ENCODE results near the gene H3-3A. TPM values are rescaled to one million over a fixed set of nuclear protein-coding genes. Genes with fewer than 3 reads are reported as not detected.

The H3-3A gene
- total RNA-seq, 4 donors from 2014 or later: 358 to 544 (median 443) TPM

DNA sequence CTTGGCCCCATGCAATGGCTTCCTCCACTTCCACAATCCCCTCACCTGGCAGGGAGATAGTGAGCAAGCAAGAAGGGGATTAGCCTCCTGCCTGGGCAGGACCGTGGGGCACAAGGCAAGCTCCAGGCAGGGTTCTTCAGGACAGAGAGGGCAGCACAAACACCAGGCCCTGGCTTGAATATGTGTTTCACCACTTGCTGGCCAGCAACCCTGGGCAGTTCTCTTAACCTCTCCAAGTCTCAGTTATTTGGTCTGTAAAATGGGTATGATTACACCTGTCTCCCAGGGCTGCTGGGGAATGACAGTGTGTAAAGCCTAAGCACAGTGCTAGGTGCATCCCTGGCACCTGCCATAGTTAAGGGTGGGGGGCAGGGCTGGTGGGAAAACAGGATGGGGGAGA, 31.9 kb downstream of the H3-3A start:
- TF ChIP-seq, protein P1, sequence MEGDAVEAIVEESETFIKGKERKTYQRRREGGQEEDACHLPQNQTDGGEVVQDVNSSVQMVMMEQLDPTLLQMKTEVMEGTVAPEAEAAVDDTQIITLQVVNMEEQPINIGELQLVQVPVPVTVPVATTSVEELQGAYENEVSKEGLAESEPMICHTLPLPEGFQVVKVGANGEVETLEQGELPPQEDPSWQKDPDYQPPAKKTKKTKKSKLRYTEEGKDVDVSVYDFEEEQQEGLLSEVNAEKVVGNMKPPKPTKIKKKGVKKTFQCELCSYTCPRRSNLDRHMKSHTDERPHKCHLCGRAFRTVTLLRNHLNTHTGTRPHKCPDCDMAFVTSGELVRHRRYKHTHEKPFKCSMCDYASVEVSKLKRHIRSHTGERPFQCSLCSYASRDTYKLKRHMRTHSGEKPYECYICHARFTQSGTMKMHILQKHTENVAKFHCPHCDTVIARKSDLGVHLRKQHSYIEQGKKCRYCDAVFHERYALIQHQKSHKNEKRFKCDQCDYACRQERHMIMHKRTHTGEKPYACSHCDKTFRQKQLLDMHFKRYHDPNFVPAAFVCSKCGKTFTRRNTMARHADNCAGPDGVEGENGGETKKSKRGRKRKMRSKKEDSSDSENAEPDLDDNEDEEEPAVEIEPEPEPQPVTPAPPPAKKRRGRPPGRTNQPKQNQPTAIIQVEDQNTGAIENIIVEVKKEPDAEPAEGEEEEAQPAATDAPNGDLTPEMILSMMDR (IDR thresholded peaks at IDR 0.05): no peak
- no peak for TF ChIP-seq POLR2A (IDR thresholded peaks at IDR 0.05)
- Histone ChIP-seq H3K27me3 (no peaks in the 10 kb centered on the region), H3K36me3 (no peaks in the 10 kb centered on the region), H3K9me3 (no peaks in the 10 kb centered on the region), H3K4me3 (no peak overlapping the region), H3K4me1 (peaks cover 0 to 23% (median 7%) of the 10 kb centered on the region in 3 donors), H3K27ac (no peak overlapping the region)
- intact Hi-C loops (cut with DNase I): no loop called here
- 0% methylated on average over 1 of the region's 1 CpG; no CpG with 5 or more reads in 1 of the 2 donors for WGBS, 2 donors
- no peak for DNase-seq

DNA sequence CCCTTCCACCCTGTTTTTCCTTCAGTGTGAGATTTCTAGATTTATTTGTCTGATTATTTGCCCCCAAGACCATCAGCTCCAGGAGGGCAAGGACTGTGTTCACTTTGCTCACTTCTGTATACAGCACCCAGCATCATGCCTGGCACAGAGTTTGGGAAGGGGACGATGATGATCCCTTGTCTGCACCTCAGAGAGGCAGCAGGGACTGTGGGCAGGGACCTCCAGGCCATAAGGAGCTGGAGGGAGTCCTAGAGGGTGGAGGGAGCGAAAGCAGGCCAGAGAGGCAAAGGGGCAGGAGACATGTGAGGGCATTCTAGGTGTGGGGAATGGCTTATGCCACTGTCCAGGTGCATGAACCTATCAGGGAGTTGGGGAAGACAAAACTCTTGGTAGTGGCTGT, 32.8 kb downstream of the H3-3A start:
- 80 to 91% methylated on average over 1 to 2 of the region's 2 CpGs for WGBS, 2 donors
- no peak overlapping the region for H3K27ac ChIP-seq
- H3K36me3 ChIP-seq: no peaks in the 10 kb centered on the region
- no peak for DNase-seq
- intact Hi-C loops (cut with DNase I): no loop called here
- H3K9me3 ChIP-seq: no peaks in the 10 kb centered on the region
- H3K4me3 ChIP-seq: no peak overlapping the region
- H3K4me1 ChIP-seq: peaks cover 3 to 29% (median 10%) of the 10 kb centered on the region in 3 donors
- TF ChIP-seq, protein P1 (IDR thresholded peaks at IDR 0.05): no peak
- TF ChIP-seq POLR2A (IDR thresholded peaks at IDR 0.05): no peak
- H3K27me3 ChIP-seq: no peaks in the 10 kb centered on the region

DNA sequence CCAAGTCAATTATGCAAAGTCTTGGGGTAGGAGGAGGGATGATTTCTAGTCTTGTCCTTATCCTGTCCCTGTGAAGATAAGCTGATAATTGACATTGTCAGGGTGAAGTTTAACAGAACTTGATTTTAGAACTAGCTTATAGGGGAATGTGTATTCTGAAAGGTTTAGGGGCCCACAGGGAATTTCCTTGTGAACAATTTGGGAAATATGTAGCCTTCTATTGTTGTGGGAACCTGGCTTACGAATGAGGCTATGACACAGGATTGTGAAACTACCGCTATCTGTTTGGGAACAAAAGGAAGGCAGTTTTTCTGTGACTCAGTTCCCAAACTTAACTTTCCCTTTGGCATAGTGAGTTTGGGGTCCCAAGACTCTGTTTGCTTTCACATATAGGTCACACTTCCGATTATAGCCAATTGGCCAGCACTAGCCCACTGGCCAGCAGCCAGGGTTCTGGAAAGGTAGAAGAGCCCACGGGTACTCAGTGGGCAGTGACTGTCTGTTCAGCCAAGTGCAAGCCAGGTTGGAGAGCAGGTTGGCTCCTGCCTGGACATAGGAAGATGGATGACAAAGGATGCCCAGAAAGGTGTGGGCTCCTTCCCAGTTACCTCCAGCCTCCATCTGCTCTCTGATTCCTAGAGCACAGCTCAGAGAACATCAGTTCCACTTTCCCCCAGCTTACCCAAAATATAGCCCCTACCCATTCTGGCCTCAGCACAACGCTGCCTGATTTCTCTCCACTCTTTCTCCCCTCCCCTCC, 35.5 kb downstream of the H3-3A start:
- no peak for TF ChIP-seq POLR2A (IDR thresholded peaks at IDR 0.05)
- TF ChIP-seq, protein P1 (IDR thresholded peaks at IDR 0.05): no peak
- Histone ChIP-seq H3K27ac (no peak overlapping the region), H3K9me3 (no peaks in the 10 kb centered on the region), H3K4me1 (peaks cover 5 to 35% (median 12%) of the 10 kb centered on the region in 3 donors), H3K4me3 (no peak overlapping the region), H3K27me3 (no peaks in the 10 kb centered on the region), H3K36me3 (no peaks in the 10 kb centered on the region)
- intact Hi-C loops (cut with DNase I): no loop called here
- DNase-seq: no peak
- 33 to 45% methylated on average over 3 to 5 of the region's 5 CpGs for WGBS, 2 donors

DNA sequence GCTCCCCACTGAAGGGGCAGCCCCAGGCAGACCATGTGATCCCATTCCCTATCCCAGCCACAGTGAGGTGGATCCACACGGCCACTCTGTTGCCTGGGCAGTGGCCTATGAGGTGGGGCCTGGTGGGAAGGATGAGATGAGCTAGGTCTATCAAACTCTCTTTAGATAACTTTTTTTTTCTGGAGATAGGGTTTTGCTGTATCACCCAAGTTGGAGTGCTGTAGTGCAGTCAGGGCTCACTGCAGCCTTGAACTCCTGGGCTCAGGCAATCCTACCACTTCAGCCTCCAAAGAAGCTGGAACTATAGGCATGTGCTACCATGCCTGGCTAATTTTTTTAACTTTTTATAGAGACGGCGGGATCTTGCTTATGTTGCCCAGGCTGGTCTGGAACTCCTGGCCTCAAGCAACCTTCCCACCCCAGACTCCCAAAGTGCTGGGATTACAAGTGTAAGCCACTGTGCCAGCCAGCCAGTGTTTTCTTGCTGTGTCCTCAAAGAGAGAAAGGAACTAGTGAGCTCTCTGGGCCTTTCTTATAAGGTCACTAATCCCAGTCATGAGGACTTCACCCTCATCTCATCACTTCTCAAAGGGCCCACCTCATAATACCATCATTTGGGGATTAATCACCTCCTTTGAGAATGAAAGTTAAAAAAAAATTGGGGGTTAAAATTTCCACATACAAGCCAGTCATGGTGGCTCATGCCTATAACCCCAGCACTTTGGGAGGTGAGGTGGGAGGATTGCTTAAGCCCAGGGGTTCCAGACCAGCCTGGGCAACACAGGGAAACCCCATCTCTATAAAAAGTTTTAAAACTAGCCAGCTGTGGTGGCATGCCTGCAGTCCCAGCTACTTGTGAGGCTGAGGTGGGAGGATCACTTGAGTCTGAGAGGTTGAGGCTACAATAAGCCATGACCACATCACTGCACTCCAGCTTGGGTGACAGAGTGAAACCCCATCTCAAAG, 36.6 kb downstream of the H3-3A start:
- Histone ChIP-seq H3K4me1 (peaks cover 5 to 37% (median 12%) of the 10 kb centered on the region in 3 donors), H3K36me3 (no peaks in the 10 kb centered on the region), H3K27me3 (no peaks in the 10 kb centered on the region), H3K27ac (no peak overlapping the region), H3K9me3 (no peaks in the 10 kb centered on the region), H3K4me3 (no peak overlapping the region)
- no peak for DNase-seq
- WGBS, 2 donors: 83 to 100% methylated on average over 2 to 3 of the region's 3 CpGs
- TF ChIP-seq, protein P1 (IDR thresholded peaks at IDR 0.05): no peak
- TF ChIP-seq POLR2A (IDR thresholded peaks at IDR 0.05): no peak
- intact Hi-C loops (cut with DNase I): no loop called here
